ENCODE data around the gene SND1.

DNA sequence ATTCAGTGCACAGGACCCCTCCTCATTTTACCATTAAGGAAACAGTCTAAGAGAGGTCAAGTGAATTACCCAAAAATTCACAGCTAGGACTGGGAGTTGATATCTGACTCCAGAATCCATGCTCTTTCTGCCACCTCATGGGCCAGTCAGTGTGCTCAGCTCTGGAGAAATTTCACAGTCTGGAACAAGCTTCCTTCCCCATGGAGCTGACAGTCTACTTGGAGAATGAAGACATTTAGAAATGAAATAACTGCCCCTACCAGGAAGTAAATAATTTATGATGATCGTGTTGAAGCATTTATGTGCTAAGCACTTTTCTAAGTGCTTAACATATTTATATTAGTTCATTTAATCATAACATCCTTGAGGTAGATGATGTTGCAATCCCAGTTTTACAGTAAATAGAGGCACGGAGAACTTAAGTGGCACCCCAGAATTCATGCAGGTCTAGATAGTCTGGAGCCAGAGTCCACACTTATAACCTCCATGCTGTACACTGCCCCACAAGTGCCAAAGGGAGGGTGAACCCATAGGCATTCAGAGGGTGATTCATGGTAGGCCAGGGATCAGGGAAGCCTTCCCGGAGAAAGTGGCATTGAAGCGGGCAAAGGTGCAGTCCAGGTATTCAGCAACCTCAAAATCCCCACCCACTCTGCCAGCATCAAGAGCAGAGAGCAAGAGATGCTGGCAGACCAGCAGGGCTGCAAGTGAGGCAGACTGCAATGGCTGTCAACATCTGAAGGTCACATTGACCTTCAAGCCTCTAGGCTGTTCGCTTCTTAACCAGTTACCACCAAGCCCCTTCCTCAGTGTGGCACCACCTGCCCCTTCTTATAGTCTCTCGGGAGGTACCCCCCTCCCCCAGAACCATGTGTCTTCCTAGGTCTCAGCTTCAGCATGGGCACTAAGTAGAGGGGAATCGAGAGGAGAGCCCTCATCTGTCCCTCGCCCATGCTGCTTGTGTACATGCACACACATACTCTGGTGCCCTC lies 417.7 kb downstream of the SND1 start:
- TF ChIP-seq, protein P1, sequence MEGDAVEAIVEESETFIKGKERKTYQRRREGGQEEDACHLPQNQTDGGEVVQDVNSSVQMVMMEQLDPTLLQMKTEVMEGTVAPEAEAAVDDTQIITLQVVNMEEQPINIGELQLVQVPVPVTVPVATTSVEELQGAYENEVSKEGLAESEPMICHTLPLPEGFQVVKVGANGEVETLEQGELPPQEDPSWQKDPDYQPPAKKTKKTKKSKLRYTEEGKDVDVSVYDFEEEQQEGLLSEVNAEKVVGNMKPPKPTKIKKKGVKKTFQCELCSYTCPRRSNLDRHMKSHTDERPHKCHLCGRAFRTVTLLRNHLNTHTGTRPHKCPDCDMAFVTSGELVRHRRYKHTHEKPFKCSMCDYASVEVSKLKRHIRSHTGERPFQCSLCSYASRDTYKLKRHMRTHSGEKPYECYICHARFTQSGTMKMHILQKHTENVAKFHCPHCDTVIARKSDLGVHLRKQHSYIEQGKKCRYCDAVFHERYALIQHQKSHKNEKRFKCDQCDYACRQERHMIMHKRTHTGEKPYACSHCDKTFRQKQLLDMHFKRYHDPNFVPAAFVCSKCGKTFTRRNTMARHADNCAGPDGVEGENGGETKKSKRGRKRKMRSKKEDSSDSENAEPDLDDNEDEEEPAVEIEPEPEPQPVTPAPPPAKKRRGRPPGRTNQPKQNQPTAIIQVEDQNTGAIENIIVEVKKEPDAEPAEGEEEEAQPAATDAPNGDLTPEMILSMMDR (IDR thresholded peaks at IDR 0.05) = no peak
- TF ChIP-seq POLR2A (IDR thresholded peaks at IDR 0.05) = no peak
